HG03064 (cell line): Measurements from ENCODE around the gene ERFE.
"Not testable (repeated sequence)": the region's sequence is repeated elsewhere in the genome, so short reads cannot be mapped to it uniquely, and the experiment has no call there.

Experiments used
- ATAC-seq: cut with Tn5 transposase; IDR thresholded peaks from one replicate; pipeline ENCODE4 v1.9.1; 2021; ENCODE audit warnings: low read depth; ENCODE audit not compliant: unreplicated experiment

Gene ERFE

GRCh38 chr2:238166391-238167343, 7.9 kb downstream of the ERFE start:
- no peak for ATAC-seq

- no peak for ATAC-seq
These were observed 8.6 kb downstream of the ERFE start for GRCh38 chr2:238167344-238167715.

- no peak for ATAC-seq
These were observed 9.0 kb downstream of the ERFE start for GRCh38 chr2:238167761-238168160.

- no peak for ATAC-seq
These were observed 9.7 kb downstream of the ERFE start for GRCh38 chr2:238168196-238169047.

GRCh38 chr2:238169048-238169707, 10.4 kb downstream of the ERFE start:
- ATAC-seq, result no peak

GRCh38 chr2:238169708-238170251, 11.0 kb downstream of the ERFE start:
- no peak for ATAC-seq

GRCh38 chr2:238170386-238171071, 11.8 kb downstream of the ERFE start:
- ATAC-seq, result no peak

GRCh38 chr2:238171072-238171431, 12.3 kb downstream of the ERFE start:
- not testable (repeated sequence) for ATAC-seq

GRCh38 chr2:238171575-238172187, 12.9 kb downstream of the ERFE start:
- ATAC-seq, result no peak

- ATAC-seq, result no peak
These were observed 13.7 kb downstream of the ERFE start for GRCh38 chr2:238172439-238172838.

GRCh38 chr2:238173692-238174091, 14.9 kb downstream of the ERFE start:
- ATAC-seq, result no peak

GRCh38 chr2:238174291-238174690, 15.5 kb downstream of the ERFE start:
- no peak for ATAC-seq

- ATAC-seq, result no peak
These were observed 15.9 kb downstream of the ERFE start for GRCh38 chr2:238174701-238175100.

- no peak for ATAC-seq
These were observed 17.8 kb downstream of the ERFE start for GRCh38 chr2:238176613-238177012.

- no peak for ATAC-seq
These were observed 21.8 kb downstream of the ERFE start for GRCh38 chr2:238180554-238180953.

GRCh38 chr2:238182362-238182761, 23.6 kb downstream of the ERFE start:
- no peak for ATAC-seq

- ATAC-seq, result no peak
These were observed 25.1 kb downstream of the ERFE start for GRCh38 chr2:238183821-238184220.

GRCh38 chr2:238187618-238188548, 29.1 kb downstream of the ERFE start:
- ATAC-seq, result no peak

- ATAC-seq, result no peak
These were observed 31.7 kb downstream of the ERFE start for GRCh38 chr2:238190445-238190844.
